Smooth muscle cell (in vitro differentiated cells): ENCODE measurements around the gene FHAD1. TPM values are rescaled to one million over a fixed set of nuclear protein-coding genes. Genes with fewer than 3 reads are reported as not detected.
"Not testable (repeated sequence)": the region's sequence is repeated elsewhere in the genome, so short reads cannot be mapped to it uniquely, and the experiment has no call there.

Experiments
- DNase-seq: peaks from one replicate; lab custom pipeline; 2025; ENCODE audit not compliant: unreplicated experiment; lab: John Stamatoyannopoulos, UW
- H2AFZ ChIP-seq: fragments of 200-600 bp; sonication (generic); 2 replicates; pipeline ENCODE4 v1.6.0; 2016; ENCODE audit warnings: antibody characterized with exemption, low read depth, mild to moderate bottlenecking
- H3F3A ChIP-seq: fragments of 200-600 bp; sonication (generic); 2 replicates; pipeline ENCODE4 v1.6.0; 2017; ENCODE audit warnings: antibody characterized with exemption, low read depth
- H3K27ac ChIP-seq: fragments of 200-600 bp; sonication (generic); 2 replicates; pipeline ENCODE4 v1.5.1; 2016; ENCODE audit warnings: low read depth, mild to moderate bottlenecking
- H3K27me3 ChIP-seq: fragments of 200-600 bp; sonication (generic); 2 replicates; pipeline ENCODE4 v1.6.1; 2016; ENCODE audit warnings: low read depth, mild to moderate bottlenecking
- H3K36me3 ChIP-seq: fragments of 200-600 bp; sonication (generic); 2 replicates; pipeline ENCODE4 v1.5.1; 2016; ENCODE audit warnings: low read depth
- H3K4me1 ChIP-seq: fragments of 200-600 bp; sonication (generic); 2 replicates; pipeline ENCODE4 v1.5.1; 2016; ENCODE audit warnings: low read depth
- H3K4me2 ChIP-seq: fragments of 200-600 bp; sonication (generic); 2 replicates; pipeline ENCODE4 v1.6.0; 2016; ENCODE audit warnings: mild to moderate bottlenecking
- H3K4me3 ChIP-seq: fragments of 200-600 bp; sonication (generic); 2 replicates; pipeline ENCODE4 v1.5.1; 2016; ENCODE audit warnings: mild to moderate bottlenecking
- H3K79me2 ChIP-seq: fragments of 200-600 bp; sonication (generic); 2 replicates; pipeline ENCODE4 v1.6.0; 2016; ENCODE audit warnings: low read depth, mild to moderate bottlenecking
- H3K9ac ChIP-seq: fragments of 200-600 bp; sonication (generic); 2 replicates; pipeline ENCODE4 v1.6.0; 2016; ENCODE audit warnings: low read depth
- H3K9me3 ChIP-seq: fragments of 200-600 bp; sonication (generic); replicated peaks from 2 replicates; pipeline ENCODE4 v1.5.1; 2016; ENCODE audit warnings: low read depth
- H4K20me1 ChIP-seq: fragments of 200-600 bp; sonication (generic); 2 replicates; pipeline ENCODE4 v1.6.0; 2016; ENCODE audit warnings: low read depth
- WGBS: methylation state at CpG from one replicate; pipeline ENCODE4 v1.1.7; 2016; ENCODE audit warnings: low lambda C conversion rate; 5-methylcytosine and 5-hydroxymethylcytosine counted together
- polyA plus RNA-seq: library from polyadenylated mRNA; unstranded; fragments of >200 nt; fragmentation: Nextera tagmentation; extraction: Ambion mirVana; gene quantifications from 2 replicates; pipeline ENCODE4 v1.2.1, GENCODE V29; 2016
- total RNA-seq: library from RNA; depleted of rRNA; stranded (reverse); fragments of >200 nt; gene quantifications from 2 replicates; pipeline ENCODE4 v1.2.3, GENCODE V29; 2014
- TF ChIP-seq, protein P1 (sequence below): fragments of 200-600 bp; sonication (generic); IDR thresholded peaks from 2 replicates; pipeline ENCODE4 v1.5.1; 2017; ENCODE audit warnings: borderline replicate concordance, mild to moderate bottlenecking, antibody characterized with exemption; ENCODE audit not compliant: insufficient read depth, poor library complexity, severe bottlenecking

The FHAD1 gene
- total and polyA plus RNA-seq, 2 experiments from 2014 or later, result 0.33 TPM; not detected in 1

DNA sequence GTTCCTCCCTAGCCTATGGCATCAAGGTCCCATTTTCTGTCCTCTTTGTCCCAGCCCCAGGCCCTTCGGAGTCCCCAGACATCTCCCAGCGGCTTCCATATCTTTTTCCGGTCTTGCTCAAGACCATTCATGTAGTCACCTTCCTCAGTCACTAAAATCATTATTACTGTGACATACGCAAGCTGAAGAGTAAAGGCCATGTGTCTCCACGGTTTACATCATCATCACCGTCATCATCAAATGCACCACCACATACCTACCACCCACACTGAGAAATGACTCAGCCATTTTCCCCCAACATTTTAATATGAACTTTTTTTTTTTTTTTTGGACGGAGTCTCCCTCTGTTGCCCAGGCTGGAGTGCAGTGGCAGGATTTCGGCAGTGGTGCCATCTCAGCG is 43.4 kb downstream of the FHAD1 start:
- no peak for DNase-seq
- Histone ChIP-seq H3K9ac (peak overlapping the region; percentile 47), H2AFZ (no peak overlapping the region), H3K9me3 (no peaks in the 10 kb centered on the region), H3K4me2 (peak overlapping the region; percentile 34), H3K27ac (peak overlapping the region; percentile 60), H3K4me3 (no peak overlapping the region), H3K4me1 (no peaks in the 10 kb centered on the region), H3K79me2 (no peaks in the 10 kb centered on the region), H4K20me1 (no peaks in the 10 kb centered on the region), H3K36me3 (no peaks in the 10 kb centered on the region), H3F3A (no peaks in the 10 kb centered on the region), H3K27me3 (no peaks in the 10 kb centered on the region)
- TF ChIP-seq, protein P1, sequence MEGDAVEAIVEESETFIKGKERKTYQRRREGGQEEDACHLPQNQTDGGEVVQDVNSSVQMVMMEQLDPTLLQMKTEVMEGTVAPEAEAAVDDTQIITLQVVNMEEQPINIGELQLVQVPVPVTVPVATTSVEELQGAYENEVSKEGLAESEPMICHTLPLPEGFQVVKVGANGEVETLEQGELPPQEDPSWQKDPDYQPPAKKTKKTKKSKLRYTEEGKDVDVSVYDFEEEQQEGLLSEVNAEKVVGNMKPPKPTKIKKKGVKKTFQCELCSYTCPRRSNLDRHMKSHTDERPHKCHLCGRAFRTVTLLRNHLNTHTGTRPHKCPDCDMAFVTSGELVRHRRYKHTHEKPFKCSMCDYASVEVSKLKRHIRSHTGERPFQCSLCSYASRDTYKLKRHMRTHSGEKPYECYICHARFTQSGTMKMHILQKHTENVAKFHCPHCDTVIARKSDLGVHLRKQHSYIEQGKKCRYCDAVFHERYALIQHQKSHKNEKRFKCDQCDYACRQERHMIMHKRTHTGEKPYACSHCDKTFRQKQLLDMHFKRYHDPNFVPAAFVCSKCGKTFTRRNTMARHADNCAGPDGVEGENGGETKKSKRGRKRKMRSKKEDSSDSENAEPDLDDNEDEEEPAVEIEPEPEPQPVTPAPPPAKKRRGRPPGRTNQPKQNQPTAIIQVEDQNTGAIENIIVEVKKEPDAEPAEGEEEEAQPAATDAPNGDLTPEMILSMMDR, result no peak
- WGBS, result 60% methylated on average over 9 of the region's 9 CpGs

DNA sequence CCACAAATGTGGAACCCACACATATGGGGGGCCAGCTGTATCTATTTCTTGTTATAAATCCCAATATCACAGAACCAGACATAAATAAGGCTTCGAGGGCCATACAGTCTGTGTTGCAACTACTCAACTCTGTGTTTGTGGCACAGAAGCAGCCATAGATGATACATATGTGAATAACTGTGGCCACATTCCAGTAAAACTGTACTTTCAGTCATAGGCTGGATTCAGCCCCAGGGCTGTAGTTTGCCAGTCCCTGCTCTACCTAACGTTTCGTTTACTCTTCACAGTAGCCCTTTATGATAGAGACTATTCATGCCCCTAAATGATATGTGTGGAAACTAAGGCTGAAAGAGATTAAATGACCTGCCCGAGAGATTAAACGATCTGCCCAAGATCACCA is 48.7 kb downstream of the FHAD1 start:
- no peaks in the 10 kb centered on the region for H4K20me1 ChIP-seq
- H3K9ac ChIP-seq, result no peak overlapping the region
- H3K36me3 ChIP-seq, result no peaks in the 10 kb centered on the region
- no peaks in the 10 kb centered on the region for H3K79me2 ChIP-seq
- no peaks in the 10 kb centered on the region for H3K9me3 ChIP-seq
- DNase-seq, result no peak
- H2AFZ ChIP-seq, result no peak overlapping the region
- H3K27me3 ChIP-seq, result no peaks in the 10 kb centered on the region
- 66% methylated on average over 5 of the region's 5 CpGs for WGBS
- H3K4me1 ChIP-seq, result no peaks in the 10 kb centered on the region
- TF ChIP-seq, protein P1, result no peak
- no peak overlapping the region for H3K4me2 ChIP-seq
- H3F3A ChIP-seq, result no peaks in the 10 kb centered on the region
- H3K27ac ChIP-seq, result no peak overlapping the region
- no peak overlapping the region for H3K4me3 ChIP-seq

DNA sequence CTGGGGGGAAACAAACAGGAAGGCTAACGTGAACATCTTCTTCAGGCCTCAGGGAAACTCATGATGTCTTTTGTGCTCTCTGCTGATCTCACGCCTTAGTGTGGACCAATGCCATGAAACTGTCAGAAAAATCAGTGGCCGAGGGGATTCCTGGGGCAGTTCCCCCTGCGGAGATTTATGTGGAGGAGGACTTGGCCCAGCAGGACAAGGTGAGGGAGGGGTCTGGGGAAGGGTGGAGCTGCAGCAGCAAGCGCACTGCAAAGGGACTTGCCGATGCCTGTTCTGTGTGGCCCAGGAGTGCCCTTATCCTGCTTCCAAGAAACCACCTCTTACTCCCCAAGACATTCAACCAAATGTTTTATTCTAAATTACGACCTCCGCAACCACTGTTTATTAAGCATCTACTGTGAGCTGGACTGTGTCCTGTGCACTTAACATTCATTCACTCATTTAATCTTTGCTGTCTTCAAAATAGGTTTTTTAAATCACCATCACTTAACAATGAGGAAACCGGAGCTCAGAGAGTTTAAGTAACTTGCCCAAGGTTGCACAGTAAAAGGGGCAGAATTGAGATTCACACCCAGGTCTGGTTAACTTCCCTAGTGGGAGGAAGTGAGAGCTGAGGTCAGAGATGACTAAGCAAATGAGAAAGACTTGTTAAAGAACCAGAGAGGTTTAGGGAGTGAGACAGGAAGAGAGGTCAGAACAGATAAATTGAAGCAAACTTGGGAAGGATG is 49.7 kb downstream of the FHAD1 start:
- no peak for DNase-seq
- no peaks in the 10 kb centered on the region for H3K79me2 ChIP-seq
- no peak overlapping the region for H3K27ac ChIP-seq
- H3K9me3 ChIP-seq, result no peaks in the 10 kb centered on the region
- no peak overlapping the region for H3K4me3 ChIP-seq
- H3K36me3 ChIP-seq, result no peaks in the 10 kb centered on the region
- H3K9ac ChIP-seq, result no peak overlapping the region
- no peak overlapping the region for H3K4me2 ChIP-seq
- no peaks in the 10 kb centered on the region for H3K4me1 ChIP-seq
- no peaks in the 10 kb centered on the region for H3F3A ChIP-seq
- TF ChIP-seq, protein P1, result no peak
- H4K20me1 ChIP-seq, result no peaks in the 10 kb centered on the region
- no peaks in the 10 kb centered on the region for H3K27me3 ChIP-seq
- WGBS, result 87% methylated on average over 9 of the region's 9 CpGs
- no peak overlapping the region for H2AFZ ChIP-seq

DNA sequence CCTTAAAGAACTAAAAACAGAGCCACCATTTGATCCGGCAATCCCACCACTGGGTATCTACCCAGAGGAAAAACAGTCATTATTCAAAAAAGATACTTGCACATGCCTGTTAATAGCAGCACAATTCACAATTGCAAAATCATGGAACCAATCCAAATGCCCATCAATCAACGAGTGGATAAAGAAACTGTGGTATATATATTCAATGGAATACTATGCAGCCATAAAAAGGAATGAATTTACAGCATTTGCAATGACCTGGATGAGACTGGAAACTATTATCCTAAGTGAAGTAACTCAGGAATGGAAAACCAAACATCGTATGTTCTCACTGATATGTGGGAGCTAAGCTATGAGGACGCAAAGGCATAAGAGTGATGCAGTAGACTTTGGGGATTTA is 51.0 kb downstream of the FHAD1 start:
- H3K9ac ChIP-seq, DNase-seq, H4K20me1 ChIP-seq, H2AFZ ChIP-seq, H3K79me2 ChIP-seq, H3K9me3 ChIP-seq, H3K27me3 ChIP-seq, H3K4me3 ChIP-seq, H3K36me3 ChIP-seq, H3K4me2 ChIP-seq, H3K4me1 ChIP-seq, H3F3A ChIP-seq, H3K27ac ChIP-seq: not testable (repeated sequence)
- whole genome bisulfite sequencing, result 96% methylated on average over 4 of the region's 4 CpGs
